Stimulated activated CD4-positive, alpha-beta T cell treated with anti-CD3 and anti-CD28 coated beads, Interleukin-4, amount 100 ng/mL, for 1 hour (primary cell): ENCODE data around the gene WDR20.

ENCODE experiments used
- DNase-seq: peaks from one replicate; pipeline ENCODE4 v3.0.0-alpha.2; 2020

WDR20 gene

DNA sequence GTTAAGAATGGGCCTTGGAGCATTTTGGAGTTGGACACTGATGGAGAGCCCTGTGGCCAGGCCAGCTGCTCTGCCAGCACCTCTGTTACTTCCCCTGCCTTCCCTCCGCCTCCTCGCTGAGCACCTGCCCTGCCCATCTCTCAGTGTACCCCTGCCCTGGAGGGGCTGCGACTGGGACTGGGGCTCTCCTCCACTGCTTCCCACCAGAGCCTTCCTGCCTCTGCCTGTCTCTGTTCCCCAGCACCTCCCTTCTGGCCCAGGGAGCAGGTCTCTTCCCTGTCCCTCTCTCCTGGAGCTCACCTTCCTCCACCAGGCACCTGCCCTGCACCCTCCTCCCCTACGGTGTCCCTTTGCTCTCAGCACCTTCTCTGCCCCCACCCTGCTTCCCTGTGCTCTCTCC lies 62.1 kb downstream of the WDR20 start:
- no peak for DNase-seq

DNA sequence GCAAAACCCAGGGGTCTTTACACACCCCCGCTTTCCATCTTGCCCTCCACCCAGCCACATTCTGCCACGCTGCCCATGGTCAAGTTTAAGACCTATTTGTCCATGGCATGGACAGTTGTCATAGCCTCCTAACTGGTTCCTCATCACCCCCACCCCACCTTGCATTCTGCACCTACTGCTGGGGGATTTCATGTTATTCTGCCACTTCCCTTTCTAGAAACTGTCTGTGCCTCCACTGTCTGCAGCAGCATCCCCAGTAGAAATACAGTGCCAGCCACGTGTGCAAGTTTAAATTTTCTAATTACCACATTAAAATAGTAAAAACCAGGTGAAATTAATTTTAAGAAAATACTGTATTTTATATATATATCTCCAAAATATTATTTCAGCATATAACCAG lies 63.2 kb downstream of the WDR20 start:
- DNase-seq: no peak

DNA sequence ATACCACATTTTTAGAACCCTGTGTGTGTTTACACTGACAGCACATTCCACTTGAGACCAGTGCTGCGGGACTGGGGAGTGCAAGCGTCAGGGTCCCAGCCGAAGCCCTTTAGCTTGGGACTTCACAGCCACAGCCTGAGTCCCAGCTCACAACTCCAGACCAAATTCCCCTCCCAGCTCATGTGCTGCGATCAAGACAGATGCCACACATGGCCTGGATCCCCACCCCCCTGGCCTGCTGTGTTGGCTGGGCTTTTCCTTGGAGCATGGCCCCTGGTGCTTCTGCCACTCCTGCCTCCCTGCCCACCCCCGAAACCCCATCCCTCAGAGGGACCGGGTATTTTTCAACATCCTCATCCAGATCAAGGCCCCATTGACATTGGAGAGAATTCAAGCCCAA lies 63.7 kb downstream of the WDR20 start:
- DNase-seq: no peak

DNA sequence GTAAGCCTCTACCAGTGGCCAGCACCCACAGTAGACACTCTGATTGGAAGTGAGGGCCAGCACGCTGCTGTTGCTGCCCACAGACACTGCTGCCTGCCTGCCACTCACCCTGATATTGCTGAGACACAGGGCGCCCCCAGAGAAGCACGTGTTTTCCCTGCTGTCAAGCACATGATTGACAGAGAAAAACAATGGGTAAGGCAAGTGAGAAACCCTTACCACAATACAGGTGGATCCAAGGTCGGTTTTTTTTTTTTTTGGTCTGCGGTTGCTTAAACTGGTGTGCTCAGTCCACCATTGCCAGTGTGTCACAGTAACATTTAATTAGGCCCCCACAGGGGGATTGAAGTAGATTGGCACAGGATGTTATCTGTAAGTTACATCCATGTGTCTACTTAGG lies 65.9 kb downstream of the WDR20 start:
- DNase-seq: no peak

DNA sequence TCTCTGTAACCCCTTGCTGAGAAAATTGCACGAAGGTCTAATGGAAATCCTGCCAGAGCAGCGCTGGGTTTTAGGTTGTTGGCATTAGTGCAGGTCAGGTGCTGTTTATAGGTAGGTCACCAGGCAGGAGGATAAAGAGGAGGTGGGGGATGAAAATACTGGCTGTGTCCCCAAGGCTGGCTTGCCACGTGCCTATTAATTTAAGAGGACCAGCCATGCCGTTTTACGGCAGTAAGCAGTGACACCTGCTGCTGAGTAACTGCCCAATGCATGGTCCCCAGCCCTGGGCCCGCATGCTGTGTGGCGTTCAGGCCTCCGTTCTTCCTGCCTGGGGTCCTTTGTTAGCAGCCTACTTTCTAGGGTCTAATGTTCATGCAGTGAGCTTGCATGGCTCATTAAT lies 67.2 kb downstream of the WDR20 start:
- no peak for DNase-seq

DNA sequence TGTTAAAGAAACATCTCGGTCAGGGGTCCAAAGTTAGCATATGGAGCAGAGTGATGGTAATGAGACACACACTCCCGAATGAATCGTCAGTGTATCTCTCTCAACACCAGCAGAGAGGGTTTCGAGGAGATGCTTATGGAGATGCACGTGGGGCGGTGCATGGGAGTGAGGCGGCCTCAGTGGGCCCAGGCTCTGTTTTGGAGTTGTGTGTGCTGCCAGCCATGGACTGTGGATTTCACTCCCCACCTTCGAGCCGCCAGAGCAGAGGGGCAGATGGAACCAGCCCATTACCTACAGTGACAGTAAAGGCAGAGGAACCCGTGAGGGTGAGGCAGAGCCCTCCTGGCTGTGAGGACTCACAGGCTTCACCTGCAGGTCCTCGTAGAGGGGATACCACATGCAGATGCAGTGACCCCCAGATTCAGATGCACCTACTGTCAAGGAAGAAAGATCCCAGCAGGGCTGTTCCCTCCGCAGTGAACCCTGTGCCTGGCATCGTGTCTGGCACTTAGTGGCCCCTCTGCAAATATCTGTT lies 68.2 kb downstream of the WDR20 start:
- DNase-seq: no peak

DNA sequence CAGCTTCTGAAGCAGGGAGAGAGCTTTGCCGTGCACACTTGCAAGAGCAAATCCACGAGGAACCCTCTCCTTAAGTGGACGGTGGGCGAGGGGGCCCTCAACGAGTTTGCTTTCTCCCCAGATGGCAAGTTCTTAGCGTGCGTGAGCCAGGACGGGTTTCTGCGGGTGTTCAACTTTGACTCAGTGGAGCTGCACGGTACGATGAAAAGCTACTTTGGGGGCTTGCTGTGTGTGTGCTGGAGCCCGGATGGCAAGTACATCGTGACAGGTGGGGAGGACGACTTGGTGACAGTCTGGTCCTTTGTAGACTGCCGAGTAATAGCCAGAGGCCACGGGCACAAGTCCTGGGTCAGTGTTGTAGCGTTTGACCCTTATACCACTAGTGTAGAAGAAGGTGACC lies 69.0 kb downstream of the WDR20 start:
- no peak for DNase-seq

DNA sequence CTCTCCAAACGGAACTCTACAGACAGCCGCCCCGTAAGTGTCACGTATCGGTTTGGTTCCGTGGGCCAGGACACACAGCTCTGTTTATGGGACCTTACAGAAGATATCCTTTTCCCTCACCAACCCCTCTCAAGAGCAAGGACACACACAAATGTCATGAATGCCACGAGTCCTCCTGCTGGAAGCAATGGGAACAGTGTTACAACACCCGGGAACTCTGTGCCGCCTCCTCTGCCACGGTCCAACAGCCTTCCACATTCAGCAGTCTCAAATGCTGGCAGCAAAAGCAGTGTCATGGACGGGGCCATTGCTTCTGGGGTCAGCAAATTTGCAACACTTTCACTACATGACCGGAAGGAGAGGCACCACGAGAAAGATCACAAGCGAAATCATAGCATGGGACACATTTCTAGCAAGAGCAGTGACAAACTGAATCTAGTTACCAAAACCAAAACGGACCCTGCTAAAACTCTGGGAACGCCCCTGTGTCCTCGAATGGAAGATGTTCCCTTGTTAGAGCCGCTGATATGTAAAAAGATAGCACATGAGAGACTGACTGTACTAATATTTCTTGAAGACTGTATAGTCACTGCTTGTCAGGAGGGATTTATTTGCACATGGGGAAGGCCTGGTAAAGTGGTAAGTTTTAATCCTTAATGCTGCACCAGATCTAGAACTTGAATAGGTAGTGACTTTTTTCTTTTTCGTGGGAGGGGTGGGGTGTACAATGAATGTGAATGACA lies 69.7 kb downstream of the WDR20 start:
- no peak for DNase-seq

DNA sequence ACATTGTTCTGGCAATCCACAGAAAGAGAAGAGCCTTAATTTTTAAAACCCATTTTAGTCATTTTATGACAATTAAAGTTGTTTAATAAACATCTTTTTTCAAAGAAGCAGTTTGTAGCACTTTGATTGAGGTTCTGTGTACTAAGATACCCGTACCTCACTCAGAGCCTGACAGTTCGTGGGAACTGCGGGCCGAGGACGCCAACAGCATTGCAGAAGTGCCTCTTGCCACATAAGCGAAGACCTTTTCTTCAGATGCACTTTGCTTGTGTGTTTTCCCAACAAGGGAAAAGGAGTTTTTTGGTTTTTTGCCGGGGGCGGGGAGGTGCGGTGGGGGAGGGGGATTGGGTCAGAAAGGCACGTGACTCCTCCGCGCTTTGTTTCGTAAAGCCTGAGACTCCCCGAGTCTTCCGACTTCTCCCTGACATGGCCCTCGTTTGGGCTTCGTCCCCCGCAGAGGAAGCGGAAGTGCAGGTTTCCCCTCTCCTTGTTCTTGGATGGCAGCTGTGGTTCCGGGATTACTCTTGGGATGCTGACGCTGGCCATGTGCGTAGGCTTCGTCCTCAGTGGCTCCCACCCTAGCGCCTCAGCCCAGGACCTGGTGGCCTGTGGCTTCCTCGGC lies 70.8 kb downstream of the WDR20 start:
- DNase-seq: no peak

DNA sequence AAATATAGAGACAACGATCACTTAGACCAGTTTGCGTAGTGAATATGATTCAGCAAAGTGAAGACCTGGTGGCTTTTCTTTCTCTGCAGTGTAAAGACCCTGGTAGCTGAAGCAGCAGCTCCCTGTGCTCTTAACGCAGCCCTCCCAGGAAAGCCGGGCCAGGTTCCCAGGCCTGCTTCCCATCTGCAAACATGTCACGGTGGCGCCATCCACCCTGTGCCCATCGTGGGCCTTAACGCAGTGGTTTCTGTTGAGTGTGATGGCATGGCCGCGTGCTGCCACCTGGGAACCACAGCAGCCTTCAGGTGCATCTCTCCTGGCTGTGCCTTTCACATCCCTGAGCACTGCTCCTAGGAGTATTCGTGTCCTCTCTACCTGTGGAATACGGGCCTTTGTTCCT lies 71.5 kb downstream of the WDR20 start:
- no peak for DNase-seq

DNA sequence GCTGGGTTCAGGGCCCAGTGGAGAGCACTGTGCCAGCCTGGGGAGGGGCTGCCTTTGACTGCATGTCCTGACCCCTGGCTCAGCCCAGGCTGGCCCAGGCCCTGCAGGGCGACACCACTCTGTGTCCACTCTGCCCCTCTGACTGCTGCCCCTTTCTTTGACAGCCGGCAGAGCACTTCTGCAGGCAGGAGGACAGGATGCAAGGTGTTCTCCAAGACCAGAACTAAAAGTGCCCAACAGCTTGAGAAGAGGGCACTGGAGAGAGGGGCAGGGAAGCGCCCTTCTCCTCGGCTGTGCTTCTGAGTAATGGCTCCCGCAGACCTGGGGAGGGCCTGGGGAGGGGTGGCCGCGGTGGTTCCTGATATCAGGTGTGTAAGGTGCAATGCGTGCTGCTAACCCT lies 72.7 kb downstream of the WDR20 start:
- no peak for DNase-seq

DNA sequence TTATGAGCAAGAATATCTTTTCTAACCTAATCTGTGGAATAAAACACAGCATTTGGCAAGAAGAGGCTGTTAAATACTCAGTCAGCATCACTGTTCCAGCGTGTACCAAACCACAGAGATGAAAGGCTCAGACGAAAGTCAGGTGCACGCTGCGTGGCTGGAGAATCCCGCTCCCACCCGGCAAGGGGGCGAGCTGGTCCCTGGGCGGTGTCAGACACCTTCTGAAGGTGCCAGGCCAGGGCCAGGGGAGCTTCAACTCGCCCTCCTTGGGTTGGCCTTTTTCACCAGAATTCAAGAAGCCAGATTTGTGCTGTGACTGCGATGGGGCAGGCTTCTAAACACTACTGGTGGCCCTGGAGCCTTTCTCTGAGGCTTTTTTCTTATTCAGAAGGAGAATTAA lies 73.1 kb downstream of the WDR20 start:
- DNase-seq: no peak

DNA sequence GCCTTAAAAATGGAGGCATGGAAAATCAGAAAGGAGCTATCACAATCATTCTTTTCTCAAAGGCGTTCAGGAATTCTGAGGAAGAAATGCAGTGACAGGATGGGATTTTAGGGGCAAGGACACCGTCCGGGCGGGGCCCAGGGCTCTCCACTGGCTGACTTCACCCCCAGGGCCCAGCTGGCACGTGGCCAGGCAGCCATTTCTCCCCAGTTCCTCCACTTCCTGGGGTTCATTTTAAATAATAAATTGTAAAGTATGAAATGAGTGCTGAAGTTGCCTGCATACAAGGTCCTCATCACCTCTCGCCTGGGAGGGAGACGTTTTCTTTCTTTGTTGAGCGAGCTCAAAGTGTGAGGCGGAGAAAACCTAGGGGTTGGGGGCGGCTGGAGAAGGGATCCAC lies 73.8 kb downstream of the WDR20 start:
- no peak for DNase-seq

DNA sequence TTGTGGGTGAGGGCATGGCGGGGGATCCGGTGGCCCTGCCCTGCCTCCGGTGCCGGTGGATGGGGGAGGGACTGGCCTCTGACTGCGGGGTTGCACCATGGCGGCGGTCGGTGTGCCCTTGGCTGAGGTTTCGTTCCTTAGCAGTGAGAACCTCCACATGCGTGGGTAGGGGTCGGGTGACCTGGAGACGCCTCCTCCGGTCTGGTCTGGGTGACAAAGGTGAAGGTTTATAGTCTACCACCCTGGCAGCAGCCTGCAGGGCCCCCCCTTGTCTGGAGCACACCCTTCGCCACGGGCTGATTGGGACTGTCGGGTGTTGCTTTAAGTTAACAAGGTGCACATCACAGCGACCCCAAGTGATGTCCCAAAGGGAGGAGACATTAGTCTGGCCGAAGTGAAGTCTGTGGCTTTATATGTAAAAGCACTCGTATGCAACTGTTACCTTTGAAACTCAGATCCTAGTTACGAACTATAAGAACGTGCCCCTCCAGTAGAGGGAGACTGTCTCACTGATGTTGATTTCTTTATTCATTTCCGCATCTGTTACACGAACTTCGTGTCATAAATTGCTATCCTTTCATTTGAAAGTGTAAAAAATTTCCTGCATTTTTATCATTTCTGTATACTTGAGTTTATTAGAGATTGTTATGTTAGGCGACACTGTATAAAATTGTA lies 74.4 kb downstream of the WDR20 start:
- DNase-seq: no peak

DNA sequence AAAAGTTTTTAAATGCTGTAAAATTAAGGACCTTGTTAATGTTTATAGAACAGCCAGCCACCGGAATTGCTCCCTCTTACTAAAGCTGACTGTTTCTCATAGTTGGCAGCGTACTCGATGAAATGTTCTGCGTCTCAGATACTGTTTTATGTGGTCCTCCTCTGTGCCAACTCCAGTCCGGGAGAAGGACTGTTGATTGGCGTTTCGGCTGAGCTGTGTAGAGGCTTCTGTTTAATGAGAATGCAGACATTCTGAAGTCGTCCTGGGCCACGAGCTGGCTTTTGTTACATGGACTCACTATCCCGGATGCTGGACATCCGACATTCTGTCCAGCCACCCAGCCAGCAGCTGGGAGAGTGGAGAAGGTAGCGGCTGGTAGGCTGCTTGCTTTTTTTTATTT lies 75.4 kb downstream of the WDR20 start:
- no peak for DNase-seq

DNA sequence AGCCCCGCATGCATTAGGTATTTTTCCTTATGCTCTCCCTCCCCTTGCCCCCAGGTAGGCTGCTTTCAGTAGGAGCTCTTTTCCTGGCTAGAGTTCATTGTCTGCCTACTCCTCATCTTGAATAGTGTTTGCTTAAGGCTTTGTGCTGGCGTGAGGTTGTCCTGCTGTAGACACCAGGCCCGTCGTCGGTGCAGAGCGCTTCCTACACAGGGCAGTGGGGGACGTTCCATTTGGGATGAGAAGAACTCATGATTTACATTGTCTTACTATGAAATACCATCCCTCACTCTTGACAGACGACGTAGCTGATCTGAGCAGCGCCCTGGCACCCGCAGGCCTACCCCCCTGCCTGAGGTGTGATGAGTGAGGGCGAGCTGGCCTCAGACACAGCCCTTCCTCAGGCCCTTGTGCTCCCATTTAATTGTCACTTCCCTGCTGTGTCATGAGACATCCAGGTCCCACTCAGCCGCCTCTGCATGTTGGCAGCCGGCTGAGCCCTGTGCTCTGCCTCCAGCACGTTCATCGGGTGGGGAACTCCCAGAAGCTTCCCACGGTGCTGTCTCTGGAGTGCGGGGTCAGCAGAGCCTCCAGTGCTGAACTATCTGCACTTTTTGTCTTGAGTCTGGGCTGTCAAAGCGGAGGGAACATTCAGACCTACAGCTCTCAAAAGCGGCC lies 76.0 kb downstream of the WDR20 start:
- DNase-seq: no peak

DNA sequence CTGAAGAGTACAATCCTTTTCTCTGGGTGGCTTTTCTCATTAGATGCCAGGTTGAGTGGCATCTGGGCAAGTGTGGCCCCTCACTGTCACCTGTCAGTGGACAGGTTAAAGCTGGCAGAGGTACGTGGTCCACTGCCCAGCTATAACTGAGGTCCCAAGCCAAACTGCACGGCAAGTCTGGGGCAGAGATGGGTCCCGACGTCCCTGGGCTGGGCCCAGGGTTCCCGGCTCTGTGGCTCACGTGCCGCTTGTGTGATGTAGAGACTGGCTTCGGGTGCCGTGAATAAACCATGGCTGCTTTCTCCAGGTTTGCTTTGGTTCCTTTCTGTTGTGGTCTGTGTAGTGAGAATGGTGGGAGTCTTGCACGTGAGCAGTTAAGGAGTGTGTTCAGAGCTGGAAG lies 77.7 kb downstream of the WDR20 start:
- DNase-seq: no peak

DNA sequence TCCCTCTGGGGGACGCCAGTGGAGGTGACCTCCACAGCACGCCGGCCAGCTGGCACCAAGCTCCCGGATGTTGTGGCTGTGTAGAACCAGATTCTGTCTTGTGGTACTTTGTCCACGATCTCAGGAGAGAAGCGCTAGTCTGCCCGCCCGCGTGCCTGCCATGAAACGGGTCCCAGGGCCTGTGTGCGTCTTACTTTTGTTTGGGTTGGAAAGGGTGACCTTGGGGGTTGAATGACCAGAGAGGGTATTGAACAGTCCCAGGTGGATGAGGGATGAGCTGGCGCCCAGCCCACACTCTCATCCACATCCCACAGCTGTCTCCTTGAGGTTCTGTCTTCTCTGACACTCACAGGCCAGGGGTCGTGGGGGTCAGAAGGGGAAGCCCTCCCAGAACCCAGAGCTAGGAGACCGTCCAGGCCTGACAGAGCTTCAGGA lies 78.3 kb downstream of the WDR20 start:
- no peak for DNase-seq

DNA sequence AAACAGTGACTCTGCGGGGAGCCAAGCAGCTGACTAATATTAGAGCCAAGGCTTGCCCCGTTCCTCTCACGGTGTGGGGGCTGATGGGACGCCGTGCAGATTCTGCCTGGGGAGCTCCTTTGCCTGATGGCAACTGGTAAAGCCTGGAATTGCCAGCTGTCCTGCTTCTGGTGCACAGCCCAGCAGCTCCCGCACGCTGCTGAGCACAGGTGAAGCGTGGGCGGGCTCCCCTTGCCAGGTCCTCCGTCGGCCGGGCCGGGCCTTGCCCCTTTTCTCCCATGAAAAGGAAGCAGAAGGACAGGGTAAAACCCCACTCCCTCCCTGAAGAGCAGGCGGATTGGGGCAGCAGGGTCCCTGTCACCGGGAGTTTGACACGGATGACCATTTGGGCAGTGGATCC lies 79.0 kb downstream of the WDR20 start:
- DNase-seq: no peak

DNA sequence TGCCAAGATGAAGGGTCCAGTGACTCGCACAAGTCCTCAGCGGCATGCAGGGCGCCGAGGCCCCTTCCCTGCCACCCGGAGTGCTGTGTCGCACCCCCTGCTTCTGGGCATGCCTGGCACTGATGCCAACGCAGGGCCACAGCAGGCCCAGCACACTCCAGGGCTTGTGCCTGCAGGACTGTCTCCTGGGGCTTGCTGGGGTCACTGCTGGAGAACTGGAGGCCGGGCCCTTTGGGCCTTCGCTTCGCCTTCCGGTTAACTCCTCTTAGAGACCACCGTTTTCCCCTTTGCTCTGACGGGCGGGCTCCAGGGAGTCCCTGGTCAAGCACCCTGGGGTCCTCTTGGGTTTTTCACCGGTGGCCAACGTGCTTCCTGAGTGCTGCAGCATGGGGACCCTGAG lies 79.6 kb downstream of the WDR20 start:
- no peak for DNase-seq

DNA sequence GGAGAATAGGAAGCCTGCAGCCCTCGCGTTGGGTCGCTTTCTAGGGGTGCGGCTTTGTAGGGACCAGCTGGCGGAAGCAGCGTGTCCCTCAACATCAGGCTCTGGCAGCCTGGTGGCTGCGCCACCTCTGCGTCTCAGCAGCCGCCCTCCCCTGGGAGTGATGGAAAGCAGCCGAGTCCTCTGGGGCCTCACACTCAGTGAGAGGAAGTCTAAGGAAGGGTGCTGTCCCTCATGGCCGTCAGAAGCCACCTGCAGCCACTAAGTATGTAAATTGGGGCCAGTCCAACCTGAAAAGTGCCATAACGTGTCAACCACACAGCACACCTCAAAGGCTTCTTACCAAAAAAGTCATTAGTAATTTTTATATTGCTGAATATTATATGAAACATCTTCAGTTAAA lies 80.3 kb downstream of the WDR20 start:
- DNase-seq: no peak

DNA sequence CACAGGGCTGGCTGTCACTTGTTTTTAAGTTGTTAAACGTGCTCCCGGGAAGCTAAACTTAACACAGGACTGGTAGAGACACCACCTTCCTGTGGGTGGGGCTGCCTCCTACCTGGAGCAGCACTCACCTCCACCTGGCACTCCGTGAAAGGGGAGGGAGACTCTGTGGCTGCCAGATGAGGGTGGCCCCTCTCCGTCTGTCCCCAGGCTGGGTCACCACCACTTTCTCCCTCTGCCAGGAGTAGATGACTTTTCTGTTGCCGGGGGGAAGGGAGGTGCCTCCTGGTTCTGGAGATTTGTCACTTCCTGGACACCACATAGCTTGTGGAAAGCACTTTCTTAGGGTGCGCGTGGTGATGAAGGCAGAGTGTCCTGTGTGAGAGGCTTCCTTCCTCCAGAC lies 81.3 kb downstream of the WDR20 start:
- no peak for DNase-seq

DNA sequence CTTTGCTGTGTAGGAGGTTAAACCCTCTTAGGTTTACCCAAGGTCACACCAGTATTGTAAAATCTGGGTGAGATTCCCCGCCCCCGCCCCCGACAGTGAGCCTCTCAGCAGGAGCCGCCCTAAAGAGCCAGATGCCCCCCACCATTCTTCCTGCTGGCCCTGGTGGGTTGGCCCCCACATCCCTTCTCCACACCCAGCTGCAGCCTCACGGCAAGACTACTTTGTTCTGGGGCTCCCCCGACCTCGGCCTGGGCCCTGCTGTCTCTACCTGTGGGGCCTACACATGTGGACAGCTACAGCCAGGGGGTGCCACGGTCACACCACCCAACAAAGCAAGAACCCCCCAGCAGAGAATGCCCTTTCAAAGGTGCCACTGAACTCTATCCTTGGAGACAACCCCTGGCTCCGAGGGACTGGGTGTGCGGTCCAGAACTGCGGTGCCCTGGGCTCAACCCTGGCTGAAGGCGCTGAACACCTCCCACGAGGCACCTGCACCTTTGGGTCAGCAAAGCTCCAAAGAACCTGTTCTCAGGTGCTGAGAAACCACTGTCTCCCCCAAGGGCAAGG lies 82.4 kb downstream of the WDR20 start:
- DNase-seq: no peak
